GM12875 (cell line): ENCODE measurements around the gene ZNF681.
"Not testable (repeated sequence)": the region's sequence is repeated elsewhere in the genome, so short reads cannot be mapped to it uniquely, and the experiment has no call there.

ENCODE experiments used
- H3K4me3 ChIP-seq: one replicate; pipeline ENCODE4 v1.5.1; 2011; ENCODE audit warnings: low read depth, low read length, control low read depth
- TF ChIP-seq, protein P1 (sequence below): IDR thresholded peaks from 2 replicates; pipeline ENCODE4 v1.5.1; 2011; ENCODE audit warnings: low read depth, mild to moderate bottlenecking, control low read depth, inconsistent platforms, low read length, moderate library complexity, borderline replicate concordance; ENCODE audit not compliant: insufficient read depth

Gene ZNF681

DNA sequence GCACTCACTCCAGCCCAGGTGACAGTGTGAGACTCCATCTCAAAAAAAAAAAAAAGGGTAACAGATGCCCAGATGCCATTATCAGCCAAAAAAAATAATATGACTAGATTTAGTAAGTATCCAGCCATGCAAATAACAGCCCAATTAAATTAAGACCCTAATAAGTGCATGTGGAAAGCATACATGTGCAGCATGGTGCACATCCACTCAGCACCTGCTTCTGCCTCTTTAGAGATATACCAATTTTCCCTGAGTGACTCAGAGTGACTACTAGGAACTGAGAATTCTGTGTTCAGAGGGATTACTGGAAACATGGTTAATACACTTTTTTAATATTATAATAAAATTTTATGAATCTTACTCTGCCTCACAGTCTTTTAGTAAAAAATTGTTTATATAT, 41.9 kb downstream of the ZNF681 start:
- no peak overlapping the region for H3K4me3 ChIP-seq
- TF ChIP-seq, protein P1, sequence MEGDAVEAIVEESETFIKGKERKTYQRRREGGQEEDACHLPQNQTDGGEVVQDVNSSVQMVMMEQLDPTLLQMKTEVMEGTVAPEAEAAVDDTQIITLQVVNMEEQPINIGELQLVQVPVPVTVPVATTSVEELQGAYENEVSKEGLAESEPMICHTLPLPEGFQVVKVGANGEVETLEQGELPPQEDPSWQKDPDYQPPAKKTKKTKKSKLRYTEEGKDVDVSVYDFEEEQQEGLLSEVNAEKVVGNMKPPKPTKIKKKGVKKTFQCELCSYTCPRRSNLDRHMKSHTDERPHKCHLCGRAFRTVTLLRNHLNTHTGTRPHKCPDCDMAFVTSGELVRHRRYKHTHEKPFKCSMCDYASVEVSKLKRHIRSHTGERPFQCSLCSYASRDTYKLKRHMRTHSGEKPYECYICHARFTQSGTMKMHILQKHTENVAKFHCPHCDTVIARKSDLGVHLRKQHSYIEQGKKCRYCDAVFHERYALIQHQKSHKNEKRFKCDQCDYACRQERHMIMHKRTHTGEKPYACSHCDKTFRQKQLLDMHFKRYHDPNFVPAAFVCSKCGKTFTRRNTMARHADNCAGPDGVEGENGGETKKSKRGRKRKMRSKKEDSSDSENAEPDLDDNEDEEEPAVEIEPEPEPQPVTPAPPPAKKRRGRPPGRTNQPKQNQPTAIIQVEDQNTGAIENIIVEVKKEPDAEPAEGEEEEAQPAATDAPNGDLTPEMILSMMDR: no peak

DNA sequence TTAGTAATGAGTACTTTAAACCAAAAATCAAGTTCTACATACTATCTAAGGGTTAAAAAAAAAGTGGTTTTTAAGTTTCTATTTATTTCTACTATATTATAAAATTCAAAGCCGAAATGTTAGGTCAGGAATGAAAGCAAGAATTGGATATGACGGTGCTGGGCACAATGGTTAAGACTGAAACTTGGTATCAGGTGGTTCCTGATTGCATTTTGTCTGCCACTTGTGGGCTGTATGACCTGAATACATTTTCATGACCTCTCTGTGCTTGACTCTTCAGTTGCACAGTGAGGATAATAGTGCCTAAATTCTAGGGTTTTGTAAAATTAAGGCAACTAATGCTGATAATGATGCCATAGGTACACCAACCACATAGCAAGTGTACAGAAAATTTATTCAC, 49.3 kb downstream of the ZNF681 start:
- H3K4me3 ChIP-seq: no peak overlapping the region
- TF ChIP-seq, protein P1: no peak

DNA sequence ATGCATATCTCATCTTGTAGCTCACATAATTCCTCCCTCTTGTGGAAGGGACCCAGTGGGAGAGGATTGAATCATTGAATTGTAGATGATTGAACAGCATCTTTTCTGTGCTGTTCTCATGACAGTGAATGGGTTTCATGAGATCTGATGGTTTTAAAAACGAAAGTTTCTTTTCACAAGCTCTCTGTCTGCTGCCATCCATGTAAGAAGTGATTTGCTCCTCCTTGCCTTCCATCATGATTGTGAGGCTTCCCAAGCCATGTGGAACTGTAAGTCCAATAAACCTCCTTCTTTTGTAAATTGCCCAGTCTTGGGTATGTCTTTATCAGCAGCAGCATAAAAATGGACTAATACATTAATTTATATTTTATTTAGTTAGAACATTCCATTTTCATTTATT, 52.0 kb downstream of the ZNF681 start:
- no peak overlapping the region for H3K4me3 ChIP-seq

DNA sequence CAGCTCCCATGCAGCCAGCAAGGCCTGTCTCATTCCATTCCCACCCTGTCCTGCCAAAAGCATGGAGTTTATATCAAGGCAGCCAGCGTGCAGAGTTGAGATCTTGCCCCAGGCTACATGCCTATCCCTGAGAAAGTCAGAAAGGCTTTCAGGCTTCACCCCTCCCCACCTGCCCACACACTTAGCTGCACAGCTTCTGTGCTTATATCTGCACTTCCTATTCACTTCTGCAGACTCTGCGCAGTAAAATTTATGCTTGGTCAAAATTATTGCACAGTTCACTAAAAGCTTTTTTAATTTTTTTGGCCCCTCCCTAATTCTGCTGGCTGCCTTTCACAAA, 59.2 kb downstream of the ZNF681 start:
- TF ChIP-seq, protein P1: no peak
- no peak overlapping the region for H3K4me3 ChIP-seq

More for the DNA sequence above, 52.0 kb downstream of the ZNF681 start:
- TF ChIP-seq, protein P1: no peak

DNA sequence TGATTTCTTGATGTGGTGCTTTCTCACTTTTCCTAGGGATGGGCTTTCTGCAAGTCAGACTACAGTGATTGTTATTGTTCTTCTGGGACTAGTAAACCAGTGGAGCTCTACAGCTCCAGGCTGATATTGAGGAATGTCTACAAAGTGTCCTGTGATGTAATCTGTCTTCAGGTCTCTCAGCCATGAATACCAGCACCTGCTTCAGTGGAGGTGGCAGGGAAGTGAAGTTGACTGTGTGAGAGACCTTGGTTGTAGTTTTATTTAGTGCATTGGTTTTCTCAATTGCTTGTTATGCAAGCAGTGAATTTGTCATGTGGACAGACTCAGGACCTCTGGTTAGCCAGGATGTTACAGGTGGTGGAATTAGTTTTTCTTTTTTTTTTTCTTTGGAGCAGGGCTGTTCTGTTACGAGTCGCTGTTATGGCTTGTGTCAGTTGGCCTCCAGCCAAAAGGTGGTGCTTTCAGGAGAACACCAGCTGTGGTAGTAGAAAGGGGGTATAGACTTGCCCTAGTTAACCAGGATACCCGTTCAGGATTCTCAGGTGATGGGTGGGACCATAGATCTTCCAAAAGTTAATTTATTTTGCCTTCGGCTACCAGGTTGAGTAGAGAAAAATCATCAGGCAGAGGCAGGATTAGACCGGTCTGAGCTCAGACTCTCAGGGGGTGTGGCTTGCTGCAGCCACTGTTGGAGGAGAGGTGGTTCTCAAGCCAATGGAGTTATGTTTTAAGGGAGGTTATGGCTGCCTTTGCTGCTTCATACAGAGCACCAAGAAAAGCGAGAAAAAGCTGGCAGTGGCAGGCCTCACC, 59.8 kb downstream of the ZNF681 start:
- TF ChIP-seq, protein P1: no peak
- H3K4me3 ChIP-seq: no peak overlapping the region

DNA sequence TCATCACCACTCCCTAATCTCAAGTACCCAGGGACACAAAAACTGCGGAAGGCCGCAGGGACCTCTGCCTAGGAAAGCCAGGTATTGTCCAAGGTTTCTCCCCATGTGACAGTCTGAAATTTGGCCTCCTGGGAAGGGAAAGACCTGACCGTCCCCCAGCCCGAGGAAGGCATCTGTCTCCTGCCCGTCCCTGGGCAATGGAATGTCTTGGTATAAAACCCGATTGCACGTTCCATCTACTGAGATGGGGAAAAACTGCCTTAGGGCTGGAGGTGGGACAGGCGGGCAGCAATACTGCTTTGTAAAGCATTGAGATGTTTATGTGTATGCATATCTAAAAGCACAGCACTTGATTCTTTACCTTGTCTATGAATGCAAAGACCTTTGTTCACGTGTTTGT, 65.8 kb downstream of the ZNF681 start:
- not testable (repeated sequence) for H3K4me3 ChIP-seq
